Kidney (tissue), 14 donors: Measurements from ENCODE around the gene ANKRD11. TPM values are rescaled to one million over a fixed set of nuclear protein-coding genes. Genes with fewer than 3 reads are reported as not detected.
"Not testable (repeated sequence)": the region's sequence is repeated elsewhere in the genome, so short reads cannot be mapped to it uniquely, and the experiment has no call there.

Experiments
- DNase-seq, 5 donors: peaks; one replicate each; pipeline ENCODE4 v3.0.0-alpha.2; 2013 to 2020
- FAIRE-seq: peaks from 2 replicates; lab custom pipeline; 2012; peaks lifted over from hg19 to GRCh38; lab: Jason Lieb, UNC
- H3K27ac ChIP-seq, 2 donors: one replicate each; pipeline ENCODE4 v1.7.0; 2013; ENCODE audit warnings: low read depth in 2 of 2, low read length in 2 of 2, inconsistent platforms in 1 of 2
- H3K27me3 ChIP-seq: one replicate; pipeline ENCODE4 v1.7.1; 2013; ENCODE audit warnings: low read length, inconsistent platforms; ENCODE audit not compliant: control insufficient read depth, insufficient read depth
- H3K36me3 ChIP-seq, 3 donors: one replicate each; pipeline versions ENCODE4 v1.7.0 to v1.7.1; 2013; ENCODE audit warnings: low read length in 3 of 3, control low read depth in 1 of 3, inconsistent platforms in 1 of 3; ENCODE audit not compliant: insufficient read depth in 3 of 3, control insufficient read depth in 2 of 3
- H3K4me1 ChIP-seq, 3 donors: one replicate each; pipeline versions ENCODE4 v1.7.0 to v1.7.1; 2013; ENCODE audit warnings: low read length in 3 of 3, inconsistent platforms in 1 of 3, low read depth in 1 of 3; ENCODE audit not compliant: control insufficient read depth in 2 of 3, insufficient read depth in 2 of 3
- H3K4me3 ChIP-seq, 3 donors: one replicate each; pipeline versions ENCODE4 v1.7.0 to v1.8.1; 2013; ENCODE audit warnings: low read length in 3 of 3, control low read depth in 1 of 3, inconsistent platforms in 1 of 3
- H3K9ac ChIP-seq, 3 donors: one replicate each; pipeline versions ENCODE4 v1.7.0 to v1.7.1; 2013; ENCODE audit warnings: low read length in 3 of 3, control low read depth in 1 of 3, inconsistent platforms in 1 of 3
- H3K9me3 ChIP-seq, 3 donors: one replicate each; pipeline versions ENCODE4 v1.7.0 to v1.7.1; 2013; ENCODE audit warnings: low read length in 3 of 3, control low read depth in 1 of 3, inconsistent platforms in 1 of 3; ENCODE audit not compliant: control insufficient read depth in 2 of 3, insufficient read depth in 1 of 3
- CTCF ChIP-seq: IDR thresholded peaks from 3 replicates; pipeline ENCODE4 v1.5.1; 2012; ENCODE audit warnings: mild to moderate bottlenecking, moderate library complexity, borderline replicate concordance; ENCODE audit not compliant: insufficient read depth; ENCODE audit errors: extremely low read depth
- intact Hi-C: fragments of 100-400 bp; cut with DNase I; formaldehyde crosslinking; loops from one replicate; pipeline ENCODE4 v1.11.1; 2022
- polyA plus RNA-seq: library from polyadenylated mRNA; stranded (reverse); fragments of 350-450 nt; fragmentation: Illumina TruSeq; extraction: RNeasy Lipid Tissue Mini Kit (QIAGEN cat#74804); gene quantifications from one replicate; pipeline ENCODE4 v1.2.3, GENCODE V29; 2014; ENCODE audit warnings: low read depth, low replicate concordance; ENCODE audit not compliant: insufficient read depth
- total RNA-seq: library from RNA; stranded (reverse); fragmentation: NEBNext Ultra II Directional; extraction: Animal tissue kit (Norgen Biotek cat#: 25700); gene quantifications from one replicate; pipeline ENCODE4 v1.2.1, GENCODE V29; 2021
- donor health status: control.
- donor health status: control.
- donor health status: control.
- donor health status: control.
- donor health status: control.
- donor health status: DM: yes; HTN: yes; CAD: no.
- donor health status: Normal renal cell carcinoma (clear cell type).

Gene ANKRD11
- total and polyA plus RNA-seq, 2 donors from 2014 or later, result 36.2 to 154 TPM

DNA sequence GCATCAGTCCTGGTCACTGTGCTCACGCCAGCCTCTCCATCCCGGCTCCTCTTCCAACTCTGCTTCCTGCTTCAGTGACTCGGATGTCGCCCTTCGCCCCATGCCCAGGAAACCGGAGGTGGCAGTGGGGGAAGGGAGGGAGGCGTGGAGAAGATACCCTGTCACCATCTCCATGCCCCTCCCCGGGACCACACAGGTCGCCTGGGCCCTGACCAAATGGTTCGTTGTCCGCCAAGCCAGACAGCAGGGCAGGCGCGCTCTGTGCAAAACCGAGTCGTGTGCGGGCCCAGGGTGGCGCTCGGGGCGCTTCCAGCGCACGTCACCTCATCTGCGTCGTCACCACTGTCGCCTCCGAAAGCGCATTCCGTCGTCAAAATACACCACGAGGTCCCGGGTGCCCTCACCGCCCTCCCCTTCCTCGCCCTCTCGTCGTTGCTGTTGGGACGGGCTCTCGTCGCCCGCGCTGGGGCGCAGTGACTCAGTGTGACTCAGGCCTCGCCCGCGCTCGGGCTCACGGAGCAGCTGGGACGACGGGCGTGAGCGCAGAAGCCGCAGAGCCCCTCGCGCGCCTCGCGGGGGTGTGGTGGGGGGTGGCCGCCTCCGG lies 233.6 kb downstream of the ANKRD11 start:
- H3K27me3 ChIP-seq, result no peaks in the 10 kb centered on the region
- intact Hi-C loops, result no loop called here
- H3K4me1 ChIP-seq, result peaks cover 0 to 9% (median 0%) of the 10 kb centered on the region in 3 donors
- peak overlapping the region; percentile 26 to 71 (median 56) for H3K4me3 ChIP-seq
- FAIRE-seq (no peak), DNase-seq (peak; percentile 87 to 90 (median 88))
- H3K9me3 ChIP-seq, result no peaks in the 10 kb centered on the region
- no peaks in the 10 kb centered on the region for H3K36me3 ChIP-seq
- H3K27ac ChIP-seq, result peak overlapping the region in 1 of 2 donors; percentile 76
- TF ChIP-seq CTCF, result no peak
- peak overlapping the region in 1 of 3 donors; percentile 46 for H3K9ac ChIP-seq

GRCh38 chr16:89253548-89254287 lies 236.6 kb downstream of the ANKRD11 start:
- no peak for DNase-seq
- Histone ChIP-seq H3K27ac (no peak overlapping the region), H3K4me1 (peaks cover 0 to 9% (median 0%) of the 10 kb centered on the region in 3 donors), H3K27me3 (no peaks in the 10 kb centered on the region), H3K9ac (no peak overlapping the region), H3K36me3 (no peaks in the 10 kb centered on the region), H3K4me3 (no peak overlapping the region), H3K9me3 (peaks cover 0 to 4% (median 0%) of the 10 kb centered on the region in 3 donors)
- intact Hi-C loops, result no loop called here
- no peak for FAIRE-seq
- no peak for TF ChIP-seq CTCF

DNA sequence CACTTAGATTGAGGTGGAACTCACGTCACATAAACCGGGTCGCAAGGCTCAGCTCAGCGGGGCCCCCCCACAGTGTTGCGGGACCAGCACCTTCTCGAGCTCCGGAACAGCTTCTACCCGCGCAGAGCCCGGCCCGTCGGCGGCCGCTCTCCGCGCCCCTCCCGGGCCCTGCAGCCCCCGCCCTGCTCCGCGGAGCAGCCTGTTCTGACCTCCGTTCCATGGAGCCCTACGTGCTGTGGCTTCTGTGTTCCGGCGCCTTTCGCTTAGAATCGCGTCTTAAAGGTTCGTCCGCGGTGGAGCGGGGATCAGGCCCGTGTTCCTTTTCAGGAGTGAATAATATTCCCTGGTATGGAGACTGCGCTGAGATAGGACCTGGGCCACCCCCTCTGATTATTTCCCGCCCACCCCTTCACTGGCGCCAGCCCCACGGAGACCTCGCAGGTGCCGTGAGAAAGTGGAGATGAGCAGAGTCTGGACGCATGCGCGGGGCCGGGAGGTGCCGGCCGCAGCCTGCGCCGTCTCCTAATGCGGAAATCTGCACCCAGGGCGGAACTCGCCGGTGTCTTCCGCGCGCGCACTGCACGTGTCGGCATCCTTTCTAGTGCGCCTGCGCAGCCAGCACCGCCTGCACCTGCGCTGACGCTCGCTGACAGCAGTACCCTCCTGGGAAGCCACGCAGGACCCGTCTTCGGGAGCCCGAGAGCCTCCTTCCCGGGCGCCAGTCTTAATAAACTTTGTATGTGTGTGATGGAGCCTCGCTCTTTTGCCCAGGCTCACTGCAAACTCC lies 242.0 kb downstream of the ANKRD11 start:
- H3K4me3 ChIP-seq, result peak overlapping the region in 2 of 3 donors; percentile 25 to 53
- H3K27me3 ChIP-seq, result no peaks in the 10 kb centered on the region
- H3K4me1 ChIP-seq, result no peaks in the 10 kb centered on the region
- H3K9ac ChIP-seq, result peak overlapping the region in 1 of 3 donors; percentile 26
- DNase-seq, result peak in 2 of 5 donors; percentile 60 to 75
- H3K27ac ChIP-seq, result no peak overlapping the region
- TF ChIP-seq CTCF, result no peak
- FAIRE-seq, result no peak
- no peaks in the 10 kb centered on the region for H3K36me3 ChIP-seq
- H3K9me3 ChIP-seq, result peaks cover 0 to 4% (median 0%) of the 10 kb centered on the region in 3 donors
- intact Hi-C loops, result no loop called here

- Histone ChIP-seq H3K9ac (peak overlapping the region in 1 of 3 donors; percentile 26), H3K4me3 (peak overlapping the region; percentile 20 to 53 (median 25))
- H3K4me1 ChIP-seq, H3K27ac ChIP-seq, DNase-seq, intact Hi-C loops, H3K27me3 ChIP-seq, H3K36me3 ChIP-seq, H3K9me3 ChIP-seq, FAIRE-seq: not testable (repeated sequence)
These were observed 242.7 kb downstream of the ANKRD11 start for GRCh38 chr16:89247734-89248075.
